Superior temporal gyrus (tissue), 1 donor: ENCODE data around the gene OR51V1.
"Not testable (repeated sequence)": the region's sequence is repeated elsewhere in the genome, so short reads cannot be mapped to it uniquely, and the experiment has no call there.

Source experiments
- DNase-seq: peaks from one replicate; pipeline ENCODE4 v3.0.0-alpha.2; 2016; ENCODE audit errors: extremely low spot score

The OR51V1 gene

GRCh38 chr11:5200582-5200981 is at the start of gene OR51V1:
Gene OR51V1, minus strand, starts transcription at chr11:5200682. Its CDS starts 0 bp downstream, at chr11:5200682.
- no peak for DNase-seq

DNA sequence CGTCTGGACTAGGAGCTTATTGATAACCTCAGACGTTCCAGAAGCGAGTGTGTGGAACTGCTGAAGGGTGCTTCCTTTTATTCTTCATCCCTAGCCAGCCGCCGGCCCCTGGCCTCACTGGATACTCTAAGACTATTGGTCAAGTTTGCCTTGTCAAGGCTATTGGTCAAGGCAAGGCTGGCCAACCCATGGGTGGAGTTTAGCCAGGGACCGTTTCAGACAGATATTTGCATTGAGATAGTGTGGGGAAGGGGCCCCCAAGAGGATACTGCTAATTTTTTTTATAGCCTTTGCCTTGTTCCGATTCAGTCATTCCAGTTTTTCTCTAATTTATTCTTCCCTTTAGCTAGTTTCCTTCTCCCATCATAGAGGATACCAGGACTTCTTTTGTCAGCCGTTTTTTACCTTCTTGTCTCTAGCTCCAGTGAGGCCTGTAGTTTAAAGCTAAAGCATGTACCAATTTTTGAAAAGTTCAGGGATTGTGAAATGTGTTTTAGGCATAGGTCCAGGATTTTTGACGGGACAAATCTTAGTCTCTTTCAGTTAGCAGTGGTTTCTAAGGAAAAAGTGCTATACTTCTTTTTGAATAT is 49.4 kb upstream of the OR51V1 start, which contains the start of gene HBG1:
TSS of gene HBG1 (minus strand) at position 51 of the 590 bp plus-strand sequence. CDS start 53 bp downstream, outside the sequence.
- DNase-seq: not testable (repeated sequence)

DNA sequence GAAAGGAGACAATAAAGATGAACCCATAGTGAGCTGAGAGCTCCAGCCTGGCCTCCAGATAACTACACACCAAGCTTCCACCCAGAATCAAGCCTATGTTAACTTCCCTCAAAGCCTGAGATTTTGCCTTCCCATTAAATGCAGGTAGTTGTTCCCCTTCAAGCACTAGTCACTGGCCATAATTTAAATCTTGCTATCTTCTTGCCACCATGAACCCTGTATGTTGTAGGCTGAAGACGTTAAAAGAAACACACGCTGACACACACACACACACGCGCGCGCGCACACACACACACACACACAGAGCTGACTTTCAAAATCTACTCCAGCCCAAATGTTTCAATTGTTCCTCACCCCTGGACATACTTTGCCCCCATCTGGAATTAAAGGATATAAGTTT is 48.0 kb upstream of the OR51V1 start:
- DNase-seq: not testable (repeated sequence)

DNA sequence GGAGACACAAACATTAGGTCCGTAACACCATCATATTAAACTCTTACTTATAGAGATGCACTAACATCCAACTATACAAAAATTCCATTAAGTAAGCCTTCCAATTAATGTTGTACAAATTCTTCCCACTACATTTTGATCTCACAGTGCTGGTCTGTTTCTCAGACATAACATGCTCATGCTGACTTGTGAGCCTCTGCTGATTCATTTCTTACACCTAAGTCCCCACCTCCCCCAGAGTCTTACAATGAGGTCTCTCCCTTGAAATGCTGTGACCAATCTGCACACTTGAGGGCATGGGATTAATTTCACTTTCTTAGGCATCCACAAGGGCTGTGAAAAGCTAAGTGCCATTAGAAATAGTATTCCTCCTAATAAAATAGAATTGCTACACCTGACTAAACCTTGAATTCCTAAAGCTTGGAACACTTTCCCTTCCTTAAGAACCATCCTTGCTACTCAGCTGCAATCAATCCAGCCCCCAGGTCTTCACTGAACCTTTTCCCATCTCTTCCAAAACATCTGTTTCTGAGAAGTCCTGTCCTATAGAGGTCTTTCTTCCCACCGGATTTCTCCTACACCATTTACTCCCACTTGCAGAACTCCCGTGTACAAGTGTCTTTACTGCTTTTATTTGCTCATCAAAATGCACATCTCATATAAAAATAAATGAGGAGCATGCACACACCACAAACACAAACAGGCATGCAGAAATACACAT is 47.1 kb upstream of the OR51V1 start:
- no peak for DNase-seq

- no peak for DNase-seq
Measured at GRCh38 chr11:5246772-5247471, 46.4 kb upstream of the OR51V1 start.

- no peak for DNase-seq
Measured at GRCh38 chr11:5245155-5245554, 44.7 kb upstream of the OR51V1 start.

DNA sequence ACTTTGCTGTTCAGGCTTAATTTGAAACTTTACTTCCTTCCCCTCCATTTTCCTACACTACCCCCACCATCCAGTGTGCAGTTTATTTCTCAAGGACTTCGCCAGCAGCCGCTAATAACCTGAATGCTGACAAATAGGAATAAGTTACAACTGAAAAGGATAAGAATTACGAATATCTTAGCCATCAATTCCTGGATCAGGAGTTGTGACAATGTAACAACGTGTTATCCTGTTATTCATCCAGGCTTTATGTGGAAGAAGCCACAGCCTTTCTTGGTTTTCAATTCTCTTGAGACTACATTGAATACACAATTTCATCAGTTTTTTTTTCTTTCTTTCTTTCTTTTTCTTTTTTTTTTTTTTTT is 43.3 kb upstream of the OR51V1 start:
- no peak for DNase-seq

GRCh38 chr11:5242933-5243815 is 42.7 kb upstream of the OR51V1 start:
- no peak for DNase-seq

DNA sequence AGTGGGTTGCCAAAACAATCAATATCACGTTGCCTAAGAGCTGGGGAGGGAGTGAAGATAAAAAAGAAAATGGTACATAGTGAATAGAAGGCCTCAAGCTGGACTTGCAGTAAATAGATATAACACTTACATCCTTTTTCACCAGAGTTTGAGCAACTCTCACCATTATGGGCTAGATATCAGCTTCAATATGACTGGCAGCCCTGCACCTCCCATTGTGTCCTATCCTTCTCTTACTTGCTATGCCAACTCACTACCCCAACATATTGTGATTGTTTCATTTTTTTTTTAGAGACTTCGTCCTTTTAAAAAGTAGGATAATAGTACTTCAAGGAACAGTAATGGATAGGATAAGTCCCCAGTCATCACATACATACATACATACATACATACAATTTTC is 41.7 kb upstream of the OR51V1 start:
- DNase-seq: no peak

DNA sequence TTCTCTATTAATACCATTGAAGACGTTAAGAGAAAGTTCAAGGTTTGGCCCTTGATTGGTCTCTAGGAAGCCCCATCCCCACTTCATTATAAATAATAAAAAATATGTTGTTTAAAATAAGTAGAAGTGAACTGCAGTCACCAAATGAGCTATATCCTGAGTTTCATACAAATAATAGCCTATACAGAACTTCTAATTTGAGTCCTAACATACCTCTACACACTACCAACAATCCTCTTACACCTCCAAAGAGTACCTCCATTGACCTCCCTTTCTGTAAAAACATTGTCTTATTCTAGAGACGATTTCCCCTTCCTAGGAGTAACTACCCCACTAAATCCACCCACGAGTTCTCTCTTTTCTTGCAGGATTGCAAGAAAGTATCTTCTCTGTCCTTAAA is 41.0 kb upstream of the OR51V1 start:
- no peak for DNase-seq

GRCh38 chr11:5240458-5240857 is 40.0 kb upstream of the OR51V1 start:
- no peak for DNase-seq

GRCh38 chr11:5240056-5240455 is 39.6 kb upstream of the OR51V1 start:
- DNase-seq: no peak

GRCh38 chr11:5239046-5239445 is 38.6 kb upstream of the OR51V1 start:
- DNase-seq: no peak

DNA sequence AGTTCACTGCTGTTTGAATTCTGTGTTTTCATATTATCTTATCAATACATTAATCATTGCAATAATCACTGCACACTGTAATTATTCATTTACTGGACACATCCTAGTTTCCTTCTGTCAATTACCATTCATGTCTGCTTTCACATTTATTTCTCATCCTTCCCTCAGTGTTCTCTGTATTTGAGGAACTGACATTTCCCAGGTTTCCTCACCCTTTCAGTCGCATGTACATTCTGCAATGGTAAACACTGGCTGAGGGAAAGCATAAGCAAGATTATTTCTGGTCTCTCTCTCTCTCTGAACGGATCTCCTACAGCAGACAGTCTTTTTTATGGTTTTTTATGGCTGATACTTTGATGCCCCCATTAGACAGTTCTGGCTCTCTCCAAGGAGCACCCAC is 38.0 kb upstream of the OR51V1 start:
- DNase-seq: no peak

DNA sequence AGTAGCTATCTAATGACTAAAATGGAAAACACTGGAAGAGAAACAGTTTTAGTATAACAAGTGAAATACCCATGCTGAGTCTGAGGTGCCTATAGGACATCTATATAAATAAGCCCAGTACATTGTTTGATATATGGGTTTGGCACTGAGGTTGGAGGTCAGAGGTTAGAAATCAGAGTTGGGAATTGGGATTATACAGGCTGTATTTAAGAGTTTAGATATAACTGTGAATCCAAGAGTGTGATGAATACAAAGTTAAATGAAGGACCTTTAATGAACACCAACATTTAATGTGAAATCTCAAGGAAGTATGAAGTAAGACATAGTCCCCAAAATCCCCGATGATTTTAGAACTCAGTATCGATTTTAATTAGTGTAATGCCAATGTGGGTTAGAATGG is 36.9 kb upstream of the OR51V1 start:
- DNase-seq: no peak

- no peak for DNase-seq
Measured at GRCh38 chr11:5235364-5236095, 35.0 kb upstream of the OR51V1 start.

- DNase-seq: no peak
Measured at GRCh38 chr11:5234381-5234834, 33.9 kb upstream of the OR51V1 start, which contains the start of gene HBD. Gene HBD, minus strand, starts transcription at chr11:5234483. Its CDS starts 50 bp downstream, at chr11:5234433.

- no peak for DNase-seq
Measured at GRCh38 chr11:5233307-5233706, 32.8 kb upstream of the OR51V1 start.

DNA sequence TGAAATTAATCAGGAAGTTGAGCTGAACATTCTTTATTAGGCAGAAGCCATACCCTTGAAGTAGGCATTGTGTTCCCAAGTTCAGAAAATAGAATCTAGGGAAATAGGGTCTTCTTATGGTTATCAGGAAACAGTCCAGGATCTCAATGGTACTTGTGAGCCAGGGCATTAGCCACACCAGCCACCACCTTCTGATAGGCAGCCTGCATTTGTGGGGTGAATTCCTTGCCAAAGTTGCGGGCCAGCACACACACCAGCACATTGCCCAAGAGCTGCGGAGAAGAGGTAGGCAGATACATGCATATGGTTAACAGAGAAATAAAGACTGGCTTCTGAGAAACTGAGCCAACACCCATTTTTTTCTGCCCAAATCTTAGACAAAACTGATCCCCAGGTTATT is 32.3 kb upstream of the OR51V1 start:
- DNase-seq: no peak

- no peak for DNase-seq
Measured at GRCh38 chr11:5232176-5232575, 31.7 kb upstream of the OR51V1 start.

DNA sequence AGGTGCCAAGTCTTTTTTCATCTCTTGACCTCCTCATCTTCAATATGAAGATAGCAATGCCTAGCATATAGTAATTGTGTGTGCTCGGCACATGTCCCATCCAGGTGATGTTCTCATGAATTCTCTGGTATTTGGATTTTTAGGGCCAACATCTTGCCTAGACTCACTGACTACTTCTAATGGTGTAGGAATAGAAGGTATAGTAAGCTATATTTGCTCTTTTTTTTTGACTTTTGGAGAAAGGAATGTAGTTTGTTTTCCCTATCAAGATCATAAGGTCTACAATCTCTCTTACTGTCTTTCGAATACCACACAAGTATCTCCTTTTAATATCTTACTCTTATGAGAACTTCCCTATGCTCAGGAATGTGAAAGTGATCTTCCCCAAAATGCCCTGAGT is 30.6 kb upstream of the OR51V1 start:
- no peak for DNase-seq
